HepG2 (cell line): Measurements from ENCODE around the gene NUBP2. TPM values are rescaled to one million over a fixed set of nuclear protein-coding genes. Genes with fewer than 3 reads are reported as not detected.

Source experiments
- ATAC-seq: fragments of 200-7000 bp; cut with Tn5 transposase; 3 replicates; pipeline ENCODE4 v1.9.1; 2020; ENCODE audit warnings: mild to moderate bottlenecking, moderate library complexity
- BruUV-seq: library from RNA; stranded (reverse); fragments of 400-500 nt; replicated peaks from 2 replicates; lab custom pipeline; 2021; lab: Mats Ljungman, UMichigan
- CTCF ChIA-PET: fragments of 300-600 bp; formaldehyde crosslinking; extraction: SDS; loops from one replicate; lab custom pipeline; 2021; ENCODE audit warnings: low total read pairs, inconsistent platforms, low intra/inter-chr PET ratio; lab: Yijun Ruan, JAX
- POLR2A ChIA-PET: fragments of 350-600 bp; sonication (Branson Sonifier 250); formaldehyde crosslinking; loops from one replicate; lab custom pipeline; 2020; ENCODE audit warnings: antibody characterized with exemption, inconsistent platforms; lab: Yijun Ruan, JAX
- DNase-seq: peaks from one replicate; pipeline ENCODE4 v3.0.0-alpha.2; 2015; ENCODE audit warnings: low spot score
- FAIRE-seq: peaks from 3 replicates; lab custom pipeline; 2011; peaks lifted over from hg19 to GRCh38; lab: Jason Lieb, UNC
- H2AFZ ChIP-seq: one replicate; pipeline ENCODE4 v1.6.1; 2011; ENCODE audit warnings: low read length, inconsistent platforms
- H3K27ac ChIP-seq: fragments of 300-600 bp; 3 replicates; pipeline ENCODE4 v1.8.0; 2011; ENCODE audit warnings: mixed run types, mild to moderate bottlenecking, mixed read lengths, low read length, inconsistent platforms; ENCODE audit not compliant: insufficient read depth; ENCODE audit errors: extremely low read length
- H3K27me3 ChIP-seq, 2 experiments: fragments of 200-600 bp in 1 of 2; 2 replicates in 1 of 2; 3 replicates in 1 of 2; pipeline versions ENCODE4 v1.6.0 to v1.8.0; 2011; ENCODE audit warnings: low read length in 2 of 2, mild to moderate bottlenecking in 2 of 2, moderate library complexity in 2 of 2, inconsistent platforms in 1 of 2; ENCODE audit not compliant: insufficient read depth in 2 of 2, control insufficient read depth in 1 of 2
- H3K36me3 ChIP-seq, 2 experiments: fragments of 200-600 bp in 1 of 2; replicated peaks in 1 of 2; 2 replicates in 1 of 2; 3 replicates in 1 of 2; pipeline versions ENCODE4 v1.5.1 to v1.8.0; 2011; ENCODE audit warnings: low read length in 2 of 2, inconsistent platforms in 1 of 2; ENCODE audit not compliant: insufficient read depth in 2 of 2, control insufficient read depth in 1 of 2
- H3K4me1 ChIP-seq: 2 replicates; pipeline ENCODE4 v1.5.1; 2012; ENCODE audit warnings: low read length, inconsistent platforms; ENCODE audit not compliant: insufficient read depth
- H3K4me2 ChIP-seq: 2 replicates; pipeline ENCODE4 v1.6.0; 2011; ENCODE audit warnings: low read depth, low read length, inconsistent platforms
- H3K4me3 ChIP-seq, 3 experiments: fragments of 200-600 bp in 1 of 3; sonication (generic), shearing (Covaris generic) in 1 of 3; replicated peaks in 1 of 3; 2 replicates each; pipeline ENCODE4 v1.5.1; 2011 to 2016; ENCODE audit warnings: low read length in 3 of 3, inconsistent platforms in 2 of 3, low read depth in 2 of 3, mild to moderate bottlenecking in 2 of 3, control low read depth in 1 of 3, mixed read lengths in 1 of 3; ENCODE audit not compliant: insufficient read depth in 1 of 3
- H3K79me2 ChIP-seq: one replicate; pipeline ENCODE4 v1.6.1; 2011; ENCODE audit warnings: low read length, inconsistent platforms; ENCODE audit not compliant: insufficient read depth
- H3K9ac ChIP-seq: 2 replicates; pipeline ENCODE4 v1.6.0; 2011; ENCODE audit warnings: mild to moderate bottlenecking, low read depth, low read length, inconsistent platforms; ENCODE audit not compliant: insufficient read depth
- H3K9me3 ChIP-seq: 2 replicates; pipeline ENCODE4 v1.5.1; 2012; ENCODE audit warnings: mild to moderate bottlenecking, low read length
- H4K20me1 ChIP-seq: 2 replicates; pipeline ENCODE4 v1.6.0; 2011; ENCODE audit warnings: inconsistent platforms, mild to moderate bottlenecking, low read length, moderate library complexity; ENCODE audit not compliant: insufficient read depth
- CBX5 ChIP-seq: sonication (generic); formaldehyde crosslinking; IDR thresholded peaks from 2 replicates; pipeline ENCODE4 v1.4.0; 2020; ENCODE audit warnings: missing genetic modification reagents, borderline replicate concordance
- NFATC3 ChIP-seq: sonication (generic); formaldehyde crosslinking; IDR thresholded peaks from 2 replicates; pipeline ENCODE4 v1.5.1; 2020; ENCODE audit warnings: mild to moderate bottlenecking, missing genetic modification reagents
- NFIB ChIP-seq: sonication (generic); formaldehyde crosslinking; IDR thresholded peaks from 2 replicates; pipeline ENCODE4 v1.9.0; 2021; ENCODE audit warnings: missing genetic modification reagents, mild to moderate bottlenecking, borderline replicate concordance
- ZNF512B ChIP-seq: sonication (generic); formaldehyde crosslinking; IDR thresholded peaks from 2 replicates; pipeline ENCODE4 v1.5.1; 2020; ENCODE audit warnings: missing genetic modification reagents, mild to moderate bottlenecking, borderline replicate concordance
- ZNF598 ChIP-seq: sonication (generic); formaldehyde crosslinking; IDR thresholded peaks from 2 replicates; pipeline ENCODE4 v1.5.1; 2020; ENCODE audit warnings: mild to moderate bottlenecking, missing genetic modification reagents, borderline replicate concordance
- ZXDC ChIP-seq: sonication (generic); formaldehyde crosslinking; IDR thresholded peaks from 2 replicates; pipeline ENCODE4 v1.5.0; 2020; ENCODE audit warnings: mild to moderate bottlenecking, missing genetic modification reagents
- WGBS: methylation state at CpG from one replicate; pipeline ENCODE4 v1.1.6; 2017; ENCODE audit warnings: low lambda C conversion rate; 5-methylcytosine and 5-hydroxymethylcytosine counted together
- in situ Hi-C: cut with HindIII; loops from 2 replicates; pipeline ENCODE4 v1.10.0; 2017; ENCODE audit warnings: low pct_unique_long_range_greater_than_20kb; ENCODE audit not compliant: extremely low pct_ligation_motif_present
- intact Hi-C: fragments of 100-400 bp; cut with micrococcal nuclease; formaldehyde crosslinking; loops from one replicate; pipeline ENCODE4 v1.10.0; 2022; ENCODE audit not compliant: unreplicated experiment
- polyA plus RNA-seq, 8 experiments: library from polyadenylated mRNA; depleted of rRNA in 3 of 8; stranded (reverse) in 7 of 8; unstranded in 1 of 8; fragments of >200 nt; fragmentation: Illumina TruSeq in 4 of 8; extraction: Trizol in 4 of 8; gene quantifications; 2 replicates each; pipeline versions ENCODE4 v1.2.1 to v1.2.3, GENCODE V29; 2011 to 2016; ENCODE audit warnings: low read depth in 4 of 8, missing spikeins in 1 of 8, mixed read lengths in 1 of 8; ENCODE audit not compliant: insufficient read depth in 1 of 8
- total RNA-seq, 5 experiments: library from RNA; depleted of rRNA; stranded (reverse); fragments of >200 nt; fragmentation: Illumina TruSeq; extraction: Trizol; gene quantifications; 2 replicates each; pipeline ENCODE4 v1.2.3, GENCODE V29; 2016; ENCODE audit warnings: low read depth in 1 of 5

The NUBP2 gene
- total and polyA plus RNA-seq, 2 of the 13 experiments (the other 11 are each of a cell fraction or from before 2014, with no cell fraction given) = 25.7 to 61.5 TPM

GRCh38 chr16:1773703-1774447, 8.9 kb upstream of the NUBP2 start (continued):
- TF ChIP-seq ZNF598 (peak; percentile 54; the same call in 1 of the 2 replicates), CBX5 (no peak)

DNA sequence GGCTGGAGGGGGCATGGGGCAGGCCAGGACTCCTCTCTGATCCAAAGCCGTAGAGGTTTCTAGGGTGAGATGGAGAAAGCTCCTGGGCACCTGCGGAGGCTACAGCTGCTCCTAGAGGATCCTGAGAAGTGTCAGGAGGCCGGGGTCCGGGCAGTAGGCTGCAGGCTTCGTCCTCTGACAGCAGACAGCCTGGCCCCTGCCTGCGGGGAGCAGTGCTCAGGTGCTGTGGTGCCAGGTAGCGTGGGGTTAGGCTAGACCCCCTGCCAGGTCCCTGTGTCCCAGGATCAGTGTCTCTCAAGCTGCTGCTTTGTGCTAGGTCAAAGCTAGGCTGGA, 8.3 kb upstream of the NUBP2 start:
- in situ Hi-C loops (no loop called here), intact Hi-C loops (loop anchor here (5.0 kb wide), 1 partner anchor 38 kb away; no protein-coding TSS in a partner anchor)
- H3K27ac ChIP-seq = peak overlapping the region; percentile 90
- peak overlapping the region; percentile 91 for H3K4me2 ChIP-seq
- peaks cover 30% of the 10 kb centered on the region for H3K79me2 ChIP-seq
- ATAC-seq (no peak), DNase-seq (no peak), FAIRE-seq (no peak)
- H3K27me3 ChIP-seq = no peaks in the 10 kb centered on the region; a peak in 2 of 5 replicates
- peak overlapping the region; percentile 94 to 96 (median 95) for H3K4me3 ChIP-seq
- no CpG with 5 or more reads among the region's 7 CpGs for WGBS
- no peaks in the 10 kb centered on the region for H3K9me3 ChIP-seq
- ChIA-PET POLR2A (interaction anchor here (1.0 to 3.8 kb wide), 4 partner anchors 8 to 53 kb away, joined by 4 to 23 read pairs (median 7); partner anchors contain the start of genes FAHD1, IGFALS, NUBP2 and SPSB3), CTCF (interaction anchor here (2.2 kb wide), 1 partner anchor 49 kb away, joined by 9 read pairs; no protein-coding TSS in a partner anchor)
- H3K4me1 ChIP-seq = peaks cover 12% of the 10 kb centered on the region
- H3K9ac ChIP-seq = peak overlapping the region; percentile 99; the same call in 1 of the 2 replicates
- H2AFZ ChIP-seq = no peak overlapping the region
- TF ChIP-seq ZXDC (CRISPR knock-in tag) (no peak), NFATC3 (CRISPR knock-in tag) (no peak), NFIB (CRISPR knock-in tag) (0 out of 2 replicates have a peak, but pooled peaks have one; percentile 78), ZNF512B (CRISPR knock-in tag) (no peak)
- H4K20me1 ChIP-seq = no peaks in the 10 kb centered on the region
- H3K36me3 ChIP-seq = peaks cover 6 to 21% of the 10 kb centered on the region in 2 experiments; a peak in 4 of 5 replicates
- no TSS peak for BruUV-seq
